Heart left ventricle (tissue), 16 donors: Measurements from ENCODE around the gene PROSER1. TPM values are rescaled to one million over a fixed set of nuclear protein-coding genes. Genes with fewer than 3 reads are reported as not detected.

Experiments used
- ATAC-seq, 4 donors: fragments of 200-7000 bp; cut with Tn5 transposase; one replicate each; pipeline ENCODE4 v1.9.1; 2020 to 2022; ENCODE audit warnings: moderate library complexity in 4 of 4, mild to moderate bottlenecking in 3 of 4, moderate number of reproducible peaks in 1 of 4
- DNase-seq, 5 donors: peaks; one replicate each; pipeline ENCODE4 v3.0.0-alpha.2; 2020
- H3K27ac ChIP-seq, 12 donors: fragments of 200-600 bp; sonication (generic) in 4 of 12; one replicate each; pipeline versions ENCODE4 v1.5.0 to v1.8.0; 2016 to 2022; ENCODE audit warnings: mild to moderate bottlenecking in 2 of 12
- H3K27me3 ChIP-seq, 9 donors: fragments of 200-600 bp; sonication (generic) in 2 of 9; one replicate each; pipeline versions ENCODE4 v1.5.1 to v1.8.0; 2016 to 2022; ENCODE audit warnings: mild to moderate bottlenecking in 3 of 9
- H3K36me3 ChIP-seq, 9 donors: fragments of 200-600 bp; sonication (generic) in 2 of 9; one replicate each; pipeline versions ENCODE4 v1.5.0 to v1.8.0; 2018 to 2022; ENCODE audit warnings: mild to moderate bottlenecking in 2 of 9
- H3K4me1 ChIP-seq, 12 donors: fragments of 200-600 bp; sonication (generic) in 4 of 12; one replicate each; pipeline versions ENCODE4 v1.5.0 to v1.8.0; 2016 to 2022; ENCODE audit warnings: mild to moderate bottlenecking in 3 of 12
- H3K4me3 ChIP-seq, 12 donors: fragments of 200-600 bp; sonication (generic) in 4 of 12; one replicate each; pipeline versions ENCODE4 v1.5.0 to v1.8.0; 2017 to 2022; ENCODE audit warnings: mild to moderate bottlenecking in 9 of 12, moderate library complexity in 4 of 12
- H3K9me3 ChIP-seq, 12 donors: fragments of 200-600 bp; sonication (generic) in 4 of 12; one replicate each; pipeline versions ENCODE4 v1.5.0 to v1.8.0; 2016 to 2022; ENCODE audit warnings: mild to moderate bottlenecking in 1 of 12
- POLR2A ChIP-seq, 2 donors: fragments of 450-650 bp; IDR thresholded peaks; one replicate each; pipeline ENCODE4 v1.6.1; 2017; ENCODE audit warnings: antibody characterized with exemption in 2 of 2, mild to moderate bottlenecking in 2 of 2, moderate library complexity in 2 of 2
- WGBS, 4 donors: extraction: QIAGEN DNeasy Blood & Tissue Kit in 2 of 4; methylation state at CpG; one replicate each; pipeline versions ENCODE4 v1.1.5 to v1.1.7; 2013 to 2018; 5-methylcytosine and 5-hydroxymethylcytosine counted together
- intact Hi-C, 10 donors: fragments of 100-400 bp; cut with DNase I; formaldehyde crosslinking; loops; one replicate each; pipeline versions ENCODE4 v1.11.1 to v1.14.2; 2022
- polyA plus RNA-seq, 2 donors: library from polyadenylated mRNA; stranded (reverse); fragments of 200-250 nt; gene quantifications; one replicate each; pipeline ENCODE4 v1.2.3, GENCODE V29; 2013
- total RNA-seq, 9 donors: library from RNA; depleted of rRNA in 2 of 9; stranded (reverse); fragments of >200 nt in 2 of 9; fragmentation: NEBNext Ultra II Directional in 3 of 9; extraction: Animal tissue kit (Norgen Biotek cat#: 25700) in 3 of 9; gene quantifications; one replicate each; pipeline versions ENCODE4 v1.1.0 to v1.2.4, GENCODE V29; 2016 to 2023
- TF ChIP-seq, protein P1 (sequence below), 12 donors: fragments of 200-600 bp; sonication (generic) in 4 of 12; IDR thresholded peaks; one replicate each; pipeline versions ENCODE4 v1.5.0 to v1.8.0; 2018 to 2022; ENCODE audit warnings: antibody characterized with exemption in 12 of 12, mild to moderate bottlenecking in 5 of 12
- donor health status: ischemic (EF 13 %, LVEDD 7.1; RV severe dilation, severe dysfunction).
- donor health status: healthy with polysubstance abuse.
- donor health status: DM: no; HTN: yes; CAD: no.
- donor health status: DM: no; HTN: no; CAD: no.
- donor health status: ischemic (EF 25% LVEDD 6.9; RV normal size, moderate dysfunction).
- donor health status: ischemic (EF 25% LVEDD 5.7; RV mildly dilated, moderate dysfunction).
- donor health status: healthy.
- donor health status: DM: yes; HTN: yes; CAD: no.
- donor health status: ischemic (EF 35%, LVEDD 5.7; RV mildly dilated, moderate dysfunction).
- donor health status: nonischemic (EF 11% LVEDD 7.7; RV severe dilation, severe dysfunction).
- donor health status: DM: yes; HTN: yes; CAD: no.
- donor health status: PGD.
- donor health status: ischemic (EF 29% LVEDD 5.4; RV normal size, mild dysfunction).
- donor health status: nonischemic (EF 23%, LVEDD 6.1; RV moderate dilation, normal function).

The PROSER1 gene
- total and polyA plus RNA-seq, 11 donors = 7.8 to 22.2 (median 15.5) TPM

DNA sequence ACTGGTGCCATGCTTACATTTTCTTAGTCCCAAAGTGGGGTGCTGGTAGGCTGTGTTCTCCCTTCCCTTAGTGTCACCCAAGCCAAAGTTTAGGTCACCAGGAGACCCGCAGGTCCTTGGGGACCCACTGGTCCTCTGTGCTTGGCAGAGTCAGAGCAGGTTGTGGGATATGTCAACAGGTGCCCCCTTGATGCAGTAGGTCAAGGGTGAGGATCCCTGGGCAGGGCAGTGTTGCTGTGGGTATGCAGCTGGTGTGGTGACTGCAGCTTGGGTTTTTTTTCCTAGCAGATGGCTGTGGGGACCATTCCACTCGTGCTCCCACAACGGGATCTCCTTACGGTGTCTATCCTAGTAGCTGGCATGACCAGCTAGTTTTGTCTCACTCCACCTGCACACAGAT is 24.1 kb upstream of the PROSER1 start:
- intact Hi-C loops = no loop called here
- Histone ChIP-seq H3K9me3 (peaks cover 0 to 11% (median 0%) of the 10 kb centered on the region in 12 donors), H3K36me3 (no peaks in the 10 kb centered on the region), H3K27me3 (no peaks in the 10 kb centered on the region), H3K4me3 (no peak overlapping the region), H3K4me1 (no peaks in the 10 kb centered on the region), H3K27ac (no peak overlapping the region)
- WGBS, 4 donors = 92 to 98% (median 96%) methylated on average over 4 of the region's 4 CpGs
- DNase-seq (no peak), ATAC-seq (no peak)
- TF ChIP-seq, protein P1, sequence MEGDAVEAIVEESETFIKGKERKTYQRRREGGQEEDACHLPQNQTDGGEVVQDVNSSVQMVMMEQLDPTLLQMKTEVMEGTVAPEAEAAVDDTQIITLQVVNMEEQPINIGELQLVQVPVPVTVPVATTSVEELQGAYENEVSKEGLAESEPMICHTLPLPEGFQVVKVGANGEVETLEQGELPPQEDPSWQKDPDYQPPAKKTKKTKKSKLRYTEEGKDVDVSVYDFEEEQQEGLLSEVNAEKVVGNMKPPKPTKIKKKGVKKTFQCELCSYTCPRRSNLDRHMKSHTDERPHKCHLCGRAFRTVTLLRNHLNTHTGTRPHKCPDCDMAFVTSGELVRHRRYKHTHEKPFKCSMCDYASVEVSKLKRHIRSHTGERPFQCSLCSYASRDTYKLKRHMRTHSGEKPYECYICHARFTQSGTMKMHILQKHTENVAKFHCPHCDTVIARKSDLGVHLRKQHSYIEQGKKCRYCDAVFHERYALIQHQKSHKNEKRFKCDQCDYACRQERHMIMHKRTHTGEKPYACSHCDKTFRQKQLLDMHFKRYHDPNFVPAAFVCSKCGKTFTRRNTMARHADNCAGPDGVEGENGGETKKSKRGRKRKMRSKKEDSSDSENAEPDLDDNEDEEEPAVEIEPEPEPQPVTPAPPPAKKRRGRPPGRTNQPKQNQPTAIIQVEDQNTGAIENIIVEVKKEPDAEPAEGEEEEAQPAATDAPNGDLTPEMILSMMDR (IDR thresholded peaks at IDR 0.05) = no peak
- TF ChIP-seq POLR2A (IDR thresholded peaks at IDR 0.05) = no peak

DNA sequence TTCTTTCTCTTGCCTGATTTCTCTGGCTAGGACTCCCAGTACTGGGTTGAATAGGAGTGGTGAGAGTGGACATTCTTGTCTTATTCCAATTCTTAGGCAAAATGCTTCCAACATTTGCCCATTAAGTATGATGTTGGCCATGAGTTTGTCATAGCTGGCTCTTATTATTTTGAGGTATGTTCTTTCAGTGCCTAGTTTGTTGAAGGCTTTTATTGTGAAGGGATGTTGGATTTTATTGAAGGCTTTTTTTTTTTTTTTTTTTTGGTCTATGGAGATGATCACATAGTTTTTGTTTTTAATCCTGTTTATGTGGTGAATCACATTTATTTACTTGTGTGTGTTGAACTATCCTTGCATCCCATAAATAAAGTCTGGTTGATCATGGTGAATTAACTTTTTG is 20.2 kb upstream of the PROSER1 start:
- no peak overlapping the region for H3K4me3 ChIP-seq
- H3K4me1 ChIP-seq = no peaks in the 10 kb centered on the region
- no peaks in the 10 kb centered on the region for H3K27me3 ChIP-seq
- TF ChIP-seq POLR2A (IDR thresholded peaks at IDR 0.05) = no peak
- TF ChIP-seq, protein P1 (IDR thresholded peaks at IDR 0.05) = no peak
- intact Hi-C loops = loop anchor here in 5 of 10 donors (5.0 to 10.0 kb wide), 4 partner anchors 87 to 617 kb away; no protein-coding TSS in a partner anchor
- H3K27ac ChIP-seq = no peak overlapping the region
- H3K36me3 ChIP-seq = peaks cover 0 to 6% (median 0%) of the 10 kb centered on the region in 9 donors
- DNase-seq (no peak), ATAC-seq (no peak)
- peaks cover 0 to 10% (median 0%) of the 10 kb centered on the region in 12 donors for H3K9me3 ChIP-seq

GRCh38 chr13:39056018-39056417 is 18.1 kb upstream of the PROSER1 start:
- Histone ChIP-seq H3K36me3 (peaks cover 0 to 6% (median 0%) of the 10 kb centered on the region in 9 donors), H3K4me1 (no peaks in the 10 kb centered on the region), H3K4me3 (no peak overlapping the region), H3K9me3 (peaks cover 0 to 8% (median 0%) of the 10 kb centered on the region in 12 donors), H3K27me3 (no peaks in the 10 kb centered on the region), H3K27ac (no peak overlapping the region)
- DNase-seq (no peak), ATAC-seq (no peak)
- TF ChIP-seq POLR2A (IDR thresholded peaks at IDR 0.05) = no peak
- TF ChIP-seq, protein P1 (IDR thresholded peaks at IDR 0.05) = no peak
- 100% methylated on average over 1 of the region's 1 CpG for WGBS, 4 donors
- intact Hi-C loops = loop anchor here in 5 of 10 donors (5.0 to 10.0 kb wide), 4 partner anchors 89 to 619 kb away; no protein-coding TSS in a partner anchor

GRCh38 chr13:39054112-39054511 is 16.2 kb upstream of the PROSER1 start:
- H3K27me3 ChIP-seq = no peaks in the 10 kb centered on the region
- WGBS, 4 donors = 81 to 85% (median 85%) methylated on average over 3 of the region's 3 CpGs
- H3K36me3 ChIP-seq = peaks cover 0 to 10% (median 0%) of the 10 kb centered on the region in 9 donors
- H3K4me1 ChIP-seq = no peaks in the 10 kb centered on the region
- H3K4me3 ChIP-seq = no peak overlapping the region
- H3K9me3 ChIP-seq = peaks cover 0 to 3% (median 0%) of the 10 kb centered on the region in 12 donors
- H3K27ac ChIP-seq = no peak overlapping the region
- intact Hi-C loops = loop anchor here (5.0 to 10.0 kb wide), 7 partner anchors 91 to 623 kb away; no protein-coding TSS in a partner anchor
- ATAC-seq (no peak), DNase-seq (no peak)
- TF ChIP-seq, protein P1 (IDR thresholded peaks at IDR 0.05) = no peak
- TF ChIP-seq POLR2A (IDR thresholded peaks at IDR 0.05) = no peak
